ENCODE measurements around the gene KRTAP3-3.

KRTAP3-3 gene

GRCh38 chr17:40993839-40994238 is at the start of gene KRTAP3-3:
Gene KRTAP3-3, minus strand, starts transcription at chr17:40994164. Its CDS starts 67 bp downstream, at chr17:40994097.
- peak; percentile 98 for DNase-seq

GRCh38 chr17:41042953-41043352 is 49.0 kb upstream of the KRTAP3-3 start:
- DNase-seq = no peak

- DNase-seq = peak; percentile 64
Observed at GRCh38 chr17:41040783-41041571, 47.0 kb upstream of the KRTAP3-3 start, which contains the start of gene KRTAP1-1. Gene KRTAP1-1, minus strand, starts transcription at chr17:41041450. Its CDS starts 53 bp downstream, at chr17:41041397.

- DNase-seq = no peak
Observed at GRCh38 chr17:41037853-41038350, 43.9 kb upstream of the KRTAP3-3 start.

- DNase-seq = peak; percentile 77
Observed at GRCh38 chr17:41034346-41034935, 40.5 kb upstream of the KRTAP3-3 start, which contains the start of gene KRTAP1-3. Gene KRTAP1-3, minus strand, starts transcription at chr17:41034874. Its CDS starts 53 bp downstream, at chr17:41034821.

GRCh38 chr17:41029633-41030245 is 35.8 kb upstream of the KRTAP3-3 start, which contains the start of gene KRTAP1-4:
Gene KRTAP1-4, minus strand, starts transcription at chr17:41030195. Its CDS starts 117 bp downstream, at chr17:41030078.
- no peak for DNase-seq

- no peak for DNase-seq
Observed at GRCh38 chr17:41026715-41027471, 32.9 kb upstream of the KRTAP3-3 start, which contains the start of gene KRTAP1-5. Gene KRTAP1-5, minus strand, starts transcription at chr17:41027208. Its CDS starts 53 bp downstream, at chr17:41027155.

GRCh38 chr17:41024697-41025096 is 30.7 kb upstream of the KRTAP3-3 start:
- no peak for DNase-seq

GRCh38 chr17:41020336-41020735 is 26.4 kb upstream of the KRTAP3-3 start:
- DNase-seq = no peak

GRCh38 chr17:41019415-41019814 is 25.5 kb upstream of the KRTAP3-3 start:
- DNase-seq = no peak

- DNase-seq = no peak
Observed at GRCh38 chr17:41018541-41018940, 24.6 kb upstream of the KRTAP3-3 start.

GRCh38 chr17:41016578-41017215 is 22.7 kb upstream of the KRTAP3-3 start:
- no peak for DNase-seq

GRCh38 chr17:41015454-41015853 is 21.5 kb upstream of the KRTAP3-3 start:
- no peak for DNase-seq

- peak; percentile 76 for DNase-seq
Observed at GRCh38 chr17:41013606-41014005, 19.6 kb upstream of the KRTAP3-3 start.

GRCh38 chr17:41013181-41013580 is 19.2 kb upstream of the KRTAP3-3 start:
- DNase-seq = no peak

GRCh38 chr17:41012326-41013120 is 18.6 kb upstream of the KRTAP3-3 start:
- peak; percentile 29 for DNase-seq

- DNase-seq = no peak
Observed at GRCh38 chr17:41010441-41010840, 16.5 kb upstream of the KRTAP3-3 start.

- no peak for DNase-seq
Observed at GRCh38 chr17:41009936-41010335, 16.0 kb upstream of the KRTAP3-3 start.

- DNase-seq = peak; percentile 85
Observed at GRCh38 chr17:41009301-41009760, 15.4 kb upstream of the KRTAP3-3 start.

- peak; percentile 94 for DNase-seq
Observed at GRCh38 chr17:41008811-41009210, 14.8 kb upstream of the KRTAP3-3 start, which contains the start of gene KRTAP3-1. Gene KRTAP3-1, minus strand, starts transcription at chr17:41009128. Its CDS starts 54 bp downstream, at chr17:41009074.

- peak; percentile 91 for DNase-seq
Observed at GRCh38 chr17:41004397-41004796, 10.4 kb upstream of the KRTAP3-3 start.

All from NCI-H1105 treated with DMSO at 0.1 percent for 48 hours (cell line).